NB4 (cell line): ENCODE data around the gene SCYGR3.

Experiments used
- CTCF ChIP-seq: IDR thresholded peaks from one replicate; pipeline ENCODE4 v1.5.1; 2012; ENCODE audit warnings: low read depth, low read length
- MYC ChIP-seq: IDR thresholded peaks from 2 replicates; pipeline ENCODE4 v1.6.1; 2011; ENCODE audit warnings: low read depth, low read length
- POLR2A ChIP-seq: IDR thresholded peaks from 2 replicates; pipeline ENCODE4 v1.6.1; 2011; ENCODE audit warnings: mild to moderate bottlenecking; ENCODE audit not compliant: insufficient read length; ENCODE audit errors: extremely low read depth

GRCh38 chr2:227616631-227617030 is 2.0 kb upstream of the SCYGR3 start:
- no peak for TF ChIP-seq POLR2A
- TF ChIP-seq CTCF: no peak
- no peak for TF ChIP-seq MYC
